Esophagus muscularis mucosa (tissue), 4 donors: ENCODE data around the gene TRERF1. TPM values are rescaled to one million over a fixed set of nuclear protein-coding genes. Genes with fewer than 3 reads are reported as not detected.

Experiments
- DNase-seq: peaks from one replicate; pipeline ENCODE4 v3.0.0-alpha.2; 2017; ENCODE audit errors: extremely low spot score
- H3K27ac ChIP-seq, 4 donors: fragments of 200-600 bp; sonication (generic); replicated peaks in 1 of 4; 1 replicate in 3 of 4; 2 replicates in 1 of 4; pipeline ENCODE4 v1.5.1; 2016 to 2019; ENCODE audit warnings: mild to moderate bottlenecking in 1 of 4
- H3K27me3 ChIP-seq, 4 donors: fragments of 200-600 bp; sonication (generic); one replicate each; pipeline versions ENCODE4 v1.5.1 to v1.6.0; 2016 to 2019
- H3K36me3 ChIP-seq, 4 donors: fragments of 200-600 bp; sonication (generic); one replicate each; pipeline ENCODE4 v1.5.1; 2016 to 2019
- H3K4me1 ChIP-seq, 4 donors: fragments of 200-600 bp; sonication (generic); one replicate each; pipeline ENCODE4 v1.5.1; 2016 to 2019
- H3K4me3 ChIP-seq, 4 donors: fragments of 200-600 bp; sonication (generic); 1 replicate in 2 of 4; 2 replicates in 2 of 4; pipeline ENCODE4 v1.5.1; 2016 to 2019; ENCODE audit warnings: mild to moderate bottlenecking in 4 of 4, moderate library complexity in 1 of 4
- H3K9me3 ChIP-seq, 4 donors: fragments of 200-600 bp; sonication (generic); 1 replicate in 3 of 4; 2 replicates in 1 of 4; pipeline ENCODE4 v1.5.1; 2016 to 2019
- CTCF ChIP-seq, 3 experiments: fragments of 200-600 bp in 2 of 3; fragments of 450-650 bp in 1 of 3; sonication (generic) in 2 of 3; IDR thresholded peaks; one replicate each; pipeline ENCODE4 v1.5.1; 2017 to 2019; ENCODE audit warnings: antibody characterized with exemption in 3 of 3, mild to moderate bottlenecking in 2 of 3, moderate library complexity in 1 of 3
- EP300 ChIP-seq: sonication (generic); formaldehyde crosslinking; IDR thresholded peaks from one replicate; pipeline ENCODE4 v1.6.1; 2017; ENCODE audit warnings: antibody characterized with exemption
- POLR2A ChIP-seq: fragments of 450-650 bp; IDR thresholded peaks from one replicate; pipeline ENCODE4 v1.6.1; 2017; ENCODE audit warnings: antibody characterized with exemption, moderate library complexity, mild to moderate bottlenecking, low read depth
- POLR2AphosphoS5 ChIP-seq, 2 donors: sonication (generic); formaldehyde crosslinking; IDR thresholded peaks; one replicate each; pipeline ENCODE4 v1.6.1; 2017; ENCODE audit warnings: antibody characterized with exemption in 2 of 2
- WGBS: methylation state at CpG from one replicate; pipeline ENCODE4 v1.1.5; 2018; 5-methylcytosine and 5-hydroxymethylcytosine counted together
- intact Hi-C: fragments of 100-400 bp; cut with DNase I; formaldehyde crosslinking; loops from one replicate; pipeline ENCODE4 v1.15.1; 2023
- total RNA-seq, 4 donors: library from RNA; depleted of rRNA; stranded (reverse); fragments of >200 nt; gene quantifications; one replicate each; pipeline versions ENCODE4 v1.1.0 to v1.2.1, GENCODE V29; 2016

The TRERF1 gene
- total RNA-seq, 4 donors from 2014 or later, result 4.6 to 8.6 (median 6.4) TPM

- no peak for TF ChIP-seq POLR2A
- no peak for TF ChIP-seq EP300
- no peak for TF ChIP-seq CTCF (IDR thresholded peaks at IDR 0.05)
- TF ChIP-seq POLR2AphosphoS5 (IDR thresholded peaks at IDR 0.05), result no peak
- no peak for DNase-seq
- Histone ChIP-seq H3K4me3 (no peak overlapping the region), H3K9me3 (no peaks in the 10 kb centered on the region), H3K36me3 (no peaks in the 10 kb centered on the region), H3K27ac (no peak overlapping the region), H3K27me3 (no peaks in the 10 kb centered on the region), H3K4me1 (peaks cover 0 to 11% (median 9%) of the 10 kb centered on the region in 4 donors)
- intact Hi-C loops, result no loop called here
- WGBS, result 85% methylated on average over 7 of the region's 7 CpGs
Observed at GRCh38 chr6:42306439-42307140, 145.1 kb downstream of the TRERF1 start.

- Histone ChIP-seq H3K4me3 (no peak overlapping the region), H3K27me3 (no peaks in the 10 kb centered on the region), H3K27ac (no peak overlapping the region), H3K36me3 (peaks cover 0 to 14% (median 9%) of the 10 kb centered on the region in 4 donors), H3K9me3 (no peaks in the 10 kb centered on the region), H3K4me1 (peaks cover 0 to 11% (median 9%) of the 10 kb centered on the region in 4 donors)
- TF ChIP-seq POLR2A (no peak), CTCF (IDR thresholded peaks at IDR 0.05) (no peak), POLR2AphosphoS5 (IDR thresholded peaks at IDR 0.05) (no peak), EP300 (no peak)
- WGBS, result 93% methylated on average over 6 of the region's 6 CpGs
- DNase-seq, result no peak
- intact Hi-C loops, result no loop called here
Observed at GRCh38 chr6:42304053-42304712, 147.5 kb downstream of the TRERF1 start.

- TF ChIP-seq EP300 (no peak), POLR2A (no peak), POLR2AphosphoS5 (IDR thresholded peaks at IDR 0.05) (no peak), CTCF (IDR thresholded peaks at IDR 0.05) (no peak)
- intact Hi-C loops, result no loop called here
- H3K4me1 ChIP-seq, result peaks cover 0 to 11% (median 9%) of the 10 kb centered on the region in 4 donors
- no peaks in the 10 kb centered on the region for H3K9me3 ChIP-seq
- no peak for DNase-seq
- H3K36me3 ChIP-seq, result peaks cover 0 to 20% (median 9%) of the 10 kb centered on the region in 4 donors
- no peaks in the 10 kb centered on the region for H3K27me3 ChIP-seq
- H3K27ac ChIP-seq, result no peak overlapping the region
- no peak overlapping the region for H3K4me3 ChIP-seq
- WGBS, result 74% methylated on average over 3 of the region's 3 CpGs
Observed at GRCh38 chr6:42302411-42302810, 149.3 kb downstream of the TRERF1 start.

- no peaks in the 10 kb centered on the region for H3K9me3 ChIP-seq
- peaks cover 0 to 20% (median 9%) of the 10 kb centered on the region in 4 donors for H3K36me3 ChIP-seq
- intact Hi-C loops, result no loop called here
- TF ChIP-seq POLR2A (no peak), EP300 (no peak), POLR2AphosphoS5 (IDR thresholded peaks at IDR 0.05) (no peak), CTCF (IDR thresholded peaks at IDR 0.05) (no peak)
- no peaks in the 10 kb centered on the region for H3K27me3 ChIP-seq
- no peak overlapping the region for H3K4me3 ChIP-seq
- WGBS, result 91% methylated on average over 1 of the region's 1 CpG
- peaks cover 0 to 11% (median 9%) of the 10 kb centered on the region in 4 donors for H3K4me1 ChIP-seq
- no peak for DNase-seq
- H3K27ac ChIP-seq, result no peak overlapping the region
Observed at GRCh38 chr6:42301986-42302385, 149.7 kb downstream of the TRERF1 start.
